ENCODE data around the gene CNNM3.

Gene CNNM3

DNA sequence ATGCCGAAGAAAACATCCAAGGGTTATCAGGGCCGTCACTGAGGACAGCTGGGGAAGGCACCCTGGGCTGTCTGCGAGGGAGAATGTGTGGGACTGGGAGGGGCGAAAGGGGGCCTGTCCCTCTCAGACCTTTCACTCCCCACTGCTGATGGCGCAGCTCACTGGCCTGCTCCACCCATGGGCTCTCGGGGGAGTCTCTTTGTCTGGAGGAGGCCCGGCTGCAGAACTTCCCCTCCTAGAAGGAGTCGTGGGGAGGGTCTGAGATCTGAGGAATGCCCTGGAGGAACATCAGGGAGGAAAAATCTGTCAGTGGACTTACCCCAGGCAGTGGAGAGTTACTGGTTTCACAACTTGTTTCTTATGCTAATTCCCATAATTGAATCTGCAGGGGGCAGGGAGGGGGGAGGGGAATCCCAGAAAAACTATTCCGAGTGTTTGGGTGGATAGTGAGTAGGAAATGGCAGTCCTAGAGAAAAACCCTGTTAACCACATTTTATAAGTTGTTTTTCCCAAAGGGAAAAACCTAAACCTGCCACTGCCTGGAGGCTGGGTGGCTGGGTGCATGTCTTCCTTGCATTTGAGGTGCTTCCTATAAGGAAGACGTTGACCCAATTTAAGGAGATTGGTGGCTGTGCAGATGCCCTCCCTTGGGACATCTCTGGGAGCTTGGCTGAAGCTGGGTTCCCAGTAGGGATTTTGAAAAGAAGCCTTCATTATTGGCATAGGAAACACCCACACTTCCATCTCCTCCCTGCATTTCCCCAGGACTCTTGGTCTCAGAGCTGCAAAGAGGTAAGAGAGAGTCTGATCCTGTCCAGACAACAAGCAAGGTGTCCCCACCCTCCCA lies 65.5 kb downstream of the CNNM3 start:
- no peak for DNase-seq

DNA sequence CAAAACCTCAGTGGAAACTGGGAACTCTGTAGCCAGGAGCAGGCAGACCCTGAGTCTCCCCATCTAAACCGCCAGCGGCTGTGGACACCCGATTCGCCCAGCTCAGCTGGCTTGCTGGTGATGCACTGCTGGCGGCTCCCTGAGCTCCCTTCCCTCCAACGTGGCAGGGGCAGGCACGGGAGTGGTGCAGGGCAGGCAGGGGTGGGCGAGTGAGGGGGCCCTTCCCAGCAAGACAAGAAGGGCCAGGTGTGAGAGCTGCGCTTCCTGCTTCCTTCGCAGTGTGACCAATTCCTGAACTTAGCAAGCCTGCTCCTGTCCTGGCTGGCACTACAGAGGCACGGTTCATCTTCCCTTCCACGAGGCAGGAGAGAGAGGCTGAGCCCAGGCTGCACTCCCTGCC lies 66.2 kb downstream of the CNNM3 start:
- DNase-seq: no peak

DNA sequence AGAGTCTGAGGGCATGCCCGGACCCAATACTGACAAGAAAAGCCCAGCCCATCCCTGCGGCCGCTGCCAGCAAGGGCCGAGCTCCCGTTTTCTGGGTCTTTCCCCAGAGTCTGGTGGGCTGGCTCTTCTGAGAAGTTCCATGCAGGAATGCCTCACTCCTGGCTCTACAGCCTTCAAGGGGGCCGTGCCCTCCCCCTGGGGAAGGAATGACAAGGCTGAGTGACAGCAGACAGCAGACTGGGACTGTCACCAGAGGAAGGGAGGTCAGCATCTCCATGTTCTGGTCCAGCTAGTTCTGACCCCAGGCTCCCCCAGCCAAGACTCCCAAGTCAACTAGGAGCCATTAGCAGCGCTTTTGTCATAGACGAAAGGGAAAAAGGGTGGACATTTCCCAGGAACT lies 66.8 kb downstream of the CNNM3 start:
- DNase-seq: no peak

DNA sequence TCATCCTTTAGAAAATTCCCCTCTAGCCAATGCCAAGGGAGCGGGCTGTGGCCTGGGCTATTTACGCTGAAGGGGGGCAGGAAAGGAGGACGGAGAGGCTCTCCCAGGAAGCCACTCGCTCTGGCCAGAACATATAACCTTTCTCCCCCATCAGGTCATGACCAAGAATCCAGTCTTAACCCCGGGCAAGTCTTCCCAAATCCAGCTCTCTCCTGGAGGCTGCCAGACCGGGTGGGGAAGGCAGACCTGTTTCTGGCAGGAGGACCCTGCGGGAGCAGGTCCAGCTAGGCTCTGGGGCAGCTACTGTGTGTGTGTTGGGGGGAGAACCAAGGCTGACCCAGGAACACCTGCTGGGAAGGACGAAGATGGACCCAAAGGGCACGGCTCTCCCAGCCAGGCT lies 67.2 kb downstream of the CNNM3 start:
- DNase-seq: no peak

All from stimulated activated CD4-positive, alpha-beta T cell treated with anti-CD3 and anti-CD28 coated beads, Interleukin-12 subunit alpha, Interleukin-12 subunit beta, amount 100 ng/mL, for 4 hours (primary cell).